Measurements from ENCODE around the gene MOB1A.

Gene MOB1A

DNA sequence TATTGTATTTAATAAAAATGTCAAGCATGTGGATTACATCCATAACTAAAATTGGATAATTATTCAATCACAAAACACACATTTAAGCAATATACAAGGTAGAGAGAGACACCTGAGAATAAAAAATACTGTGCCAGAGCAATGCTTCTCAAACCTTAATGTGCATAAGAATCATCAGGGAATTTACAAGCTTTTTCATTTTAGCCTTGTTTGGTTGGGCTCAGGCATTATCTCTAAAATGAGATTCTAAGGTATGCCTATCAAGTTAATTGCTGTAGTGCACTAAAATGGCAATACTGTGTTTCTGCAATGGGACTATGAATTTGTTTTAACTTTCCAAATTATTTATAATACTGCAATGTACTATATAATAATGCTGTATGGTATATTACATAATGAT lies 983 bp downstream of the MOB1A start:
- Histone ChIP-seq H3K9ac (ENCODE audit: low read length) (peak overlapping the region; percentile 80), H3K27me3 (ENCODE audit: control insufficient read depth in 1 of 2, insufficient read depth in 2 of 2, low read length in 2 of 2) (no peaks in the 10 kb centered on the region), H3K27ac (ENCODE audit: low read depth, low read length) (peak overlapping the region; percentile 89), H3K4me3 (ENCODE audit: low read depth in 1 of 2, low read length in 2 of 2) (peak overlapping the region; percentile 73 to 99), H3K36me3 (ENCODE audit: insufficient read depth, low read length) (no peaks in the 10 kb centered on the region), H3K9me3 (ENCODE audit: low read length) (no peaks in the 10 kb centered on the region), H3K4me1 (ENCODE audit: insufficient read depth, low read length) (peaks cover 22% of the 10 kb centered on the region)

DNA sequence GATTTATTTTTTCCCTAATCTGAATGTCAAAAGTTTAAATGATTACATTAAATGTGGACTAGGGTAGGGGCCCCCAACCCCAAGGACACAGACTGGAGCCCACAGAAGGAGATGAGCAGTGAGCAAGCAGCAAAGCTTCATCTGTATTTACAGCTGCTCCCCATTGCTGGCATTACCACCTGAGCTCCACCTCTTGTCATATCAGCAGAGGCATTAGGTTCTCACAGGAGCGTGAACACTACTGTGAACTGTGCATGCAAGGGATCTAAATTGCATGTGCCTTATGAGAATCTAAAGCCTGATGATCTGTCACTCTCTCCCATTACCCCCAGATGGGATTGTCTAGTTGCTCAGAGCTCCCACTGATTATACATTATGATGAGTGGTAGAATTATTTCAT lies 3.8 kb downstream of the MOB1A start:
- H3K36me3 ChIP-seq (ENCODE audit: insufficient read depth, low read length), result no peaks in the 10 kb centered on the region
- H3K4me3 ChIP-seq (ENCODE audit: low read depth in 1 of 2, low read length in 2 of 2), result no peak overlapping the region
- no peaks in the 10 kb centered on the region for H3K27me3 ChIP-seq (ENCODE audit: control insufficient read depth in 1 of 2, insufficient read depth in 2 of 2, low read length in 2 of 2)
- no peak overlapping the region for H3K9ac ChIP-seq (ENCODE audit: low read length)
- peaks cover 22% of the 10 kb centered on the region for H3K4me1 ChIP-seq (ENCODE audit: insufficient read depth, low read length)
- H3K27ac ChIP-seq (ENCODE audit: low read depth, low read length), result no peak overlapping the region
- no peaks in the 10 kb centered on the region for H3K9me3 ChIP-seq (ENCODE audit: low read length)

DNA sequence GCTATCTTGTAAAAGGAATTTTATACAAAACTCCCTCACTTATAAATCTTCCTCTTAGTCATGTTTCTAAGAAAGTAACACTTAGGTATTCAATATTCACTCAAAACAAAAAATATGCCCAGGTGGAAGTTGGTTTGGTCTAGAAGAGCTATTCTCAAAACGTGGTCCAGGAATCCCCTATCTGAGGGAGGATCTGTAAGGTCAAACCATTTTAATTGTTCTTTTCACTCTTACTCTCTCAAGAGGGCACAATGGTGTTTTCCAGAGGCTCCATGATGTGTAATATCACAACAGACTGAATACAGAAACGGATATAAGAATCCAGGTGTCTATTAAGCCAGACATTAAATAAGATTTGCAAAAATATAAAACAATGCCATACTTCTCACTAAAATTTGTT lies 9.9 kb downstream of the MOB1A start:
- Histone ChIP-seq H3K4me1 (ENCODE audit: insufficient read depth, low read length) (no peaks in the 10 kb centered on the region), H3K4me3 (ENCODE audit: low read depth in 1 of 2, low read length in 2 of 2) (no peak overlapping the region), H3K9ac (ENCODE audit: low read length) (no peak overlapping the region), H3K27ac (ENCODE audit: low read depth, low read length) (no peak overlapping the region), H3K36me3 (ENCODE audit: insufficient read depth, low read length) (peaks cover 44% of the 10 kb centered on the region), H3K9me3 (ENCODE audit: low read length) (no peaks in the 10 kb centered on the region), H3K27me3 (ENCODE audit: control insufficient read depth in 1 of 2, insufficient read depth in 2 of 2, low read length in 2 of 2) (no peaks in the 10 kb centered on the region)

DNA sequence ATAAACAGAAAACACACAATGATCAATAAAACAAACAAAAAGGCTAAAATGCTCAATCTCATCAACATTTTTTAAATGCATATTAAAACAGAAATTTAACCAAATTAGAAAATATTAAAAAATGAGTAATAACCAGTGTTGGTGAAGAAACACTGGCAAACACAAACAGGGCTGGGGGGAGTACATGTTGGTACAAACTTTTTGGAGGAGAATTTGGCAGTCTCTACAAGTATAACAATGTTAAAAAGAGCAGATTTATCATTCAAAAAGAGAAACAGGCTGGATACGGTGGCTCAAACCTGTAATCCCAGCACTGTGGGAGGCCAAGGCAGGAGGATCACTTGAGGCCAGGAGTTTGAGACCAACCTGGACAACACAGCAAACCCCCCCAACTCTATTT lies 13.9 kb downstream of the MOB1A start:
- H3K4me3 ChIP-seq (ENCODE audit: low read depth in 1 of 2, low read length in 2 of 2), result no peak overlapping the region
- peaks cover 58% of the 10 kb centered on the region for H3K36me3 ChIP-seq (ENCODE audit: insufficient read depth, low read length)
- H3K27me3 ChIP-seq (ENCODE audit: control insufficient read depth in 1 of 2, insufficient read depth in 2 of 2, low read length in 2 of 2), result no peaks in the 10 kb centered on the region
- no peaks in the 10 kb centered on the region for H3K4me1 ChIP-seq (ENCODE audit: insufficient read depth, low read length)
- H3K27ac ChIP-seq (ENCODE audit: low read depth, low read length), result no peak overlapping the region
- H3K9ac ChIP-seq (ENCODE audit: low read length), result no peak overlapping the region
- H3K9me3 ChIP-seq (ENCODE audit: low read length), result no peaks in the 10 kb centered on the region

DNA sequence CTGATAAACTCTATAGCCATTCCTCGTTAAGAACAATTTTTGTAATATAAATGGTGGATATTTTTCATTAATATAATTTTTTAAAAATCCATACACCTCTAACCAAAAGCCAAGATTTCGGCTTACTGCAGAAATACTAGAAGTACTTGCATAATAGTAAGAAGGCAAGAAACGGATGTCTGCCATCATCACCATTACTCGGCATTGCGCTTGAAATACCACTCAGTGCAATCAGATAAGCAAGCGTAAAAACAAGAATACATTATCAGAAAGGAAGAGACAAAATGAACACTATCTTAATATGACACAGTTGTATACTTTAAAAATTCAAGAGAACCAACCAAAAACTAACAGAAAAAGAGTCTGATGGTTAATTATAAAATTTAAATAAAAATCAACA lies 15.7 kb downstream of the MOB1A start:
- Histone ChIP-seq H3K36me3 (ENCODE audit: insufficient read depth, low read length) (peaks cover 57% of the 10 kb centered on the region), H3K9ac (ENCODE audit: low read length) (no peak overlapping the region), H3K4me1 (ENCODE audit: insufficient read depth, low read length) (no peaks in the 10 kb centered on the region), H3K27me3 (ENCODE audit: control insufficient read depth in 1 of 2, insufficient read depth in 2 of 2, low read length in 2 of 2) (no peaks in the 10 kb centered on the region), H3K4me3 (ENCODE audit: low read depth in 1 of 2, low read length in 2 of 2) (no peak overlapping the region), H3K27ac (ENCODE audit: low read depth, low read length) (no peak overlapping the region), H3K9me3 (ENCODE audit: low read length) (no peaks in the 10 kb centered on the region)

DNA sequence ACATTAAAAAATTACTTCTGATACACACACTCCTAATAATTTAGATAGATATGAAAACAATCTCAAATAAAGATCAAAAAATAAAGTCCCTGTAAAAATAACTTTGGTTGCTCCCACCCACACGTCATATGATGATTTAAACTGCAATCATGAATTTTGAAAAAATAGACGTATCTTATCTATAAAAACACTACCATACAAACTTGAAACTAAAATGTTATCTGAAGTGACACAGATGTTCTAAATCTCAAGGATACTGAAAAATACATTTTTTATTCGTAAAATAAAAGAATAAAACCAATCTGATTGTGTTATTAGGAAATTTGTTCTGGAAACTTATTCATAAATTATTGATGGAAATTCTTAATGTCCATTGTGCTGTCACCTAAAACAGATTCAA lies 22.8 kb downstream of the MOB1A start:
- Histone ChIP-seq H3K4me3 (ENCODE audit: low read depth in 1 of 2, low read length in 2 of 2) (no peak overlapping the region), H3K36me3 (ENCODE audit: insufficient read depth, low read length) (peaks cover 50% of the 10 kb centered on the region), H3K9ac (ENCODE audit: low read length) (no peak overlapping the region), H3K27me3 (ENCODE audit: control insufficient read depth in 1 of 2, insufficient read depth in 2 of 2, low read length in 2 of 2) (no peaks in the 10 kb centered on the region), H3K4me1 (ENCODE audit: insufficient read depth, low read length) (no peaks in the 10 kb centered on the region), H3K9me3 (ENCODE audit: low read length) (no peaks in the 10 kb centered on the region), H3K27ac (ENCODE audit: low read depth, low read length) (no peak overlapping the region)

DNA sequence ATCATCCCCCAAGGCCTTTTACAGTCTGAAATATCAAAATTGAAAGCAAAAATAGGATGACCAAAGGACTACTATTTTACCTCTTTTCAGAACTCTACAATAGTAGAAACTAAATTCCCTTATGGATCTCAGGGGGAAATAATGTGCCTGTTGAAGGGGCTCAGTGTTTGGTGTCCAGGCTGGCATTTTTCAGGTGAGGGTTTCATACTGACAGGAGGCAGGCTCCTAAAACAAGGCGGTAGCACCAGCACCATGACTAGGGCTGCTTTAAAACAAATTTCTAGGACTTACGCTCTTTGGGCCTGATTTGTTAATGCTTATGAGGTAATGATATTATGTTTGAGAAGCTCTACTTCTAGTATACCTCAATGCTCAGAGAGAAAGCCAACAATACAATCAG lies 25.7 kb downstream of the MOB1A start:
- Histone ChIP-seq H3K4me3 (ENCODE audit: low read depth in 1 of 2, low read length in 2 of 2) (no peak overlapping the region), H3K9me3 (ENCODE audit: low read length) (no peaks in the 10 kb centered on the region), H3K36me3 (ENCODE audit: insufficient read depth, low read length) (peaks cover 27% of the 10 kb centered on the region), H3K9ac (ENCODE audit: low read length) (no peak overlapping the region), H3K4me1 (ENCODE audit: insufficient read depth, low read length) (peaks cover 14% of the 10 kb centered on the region), H3K27me3 (ENCODE audit: control insufficient read depth in 1 of 2, insufficient read depth in 2 of 2, low read length in 2 of 2) (no peaks in the 10 kb centered on the region), H3K27ac (ENCODE audit: low read depth, low read length) (no peak overlapping the region)

DNA sequence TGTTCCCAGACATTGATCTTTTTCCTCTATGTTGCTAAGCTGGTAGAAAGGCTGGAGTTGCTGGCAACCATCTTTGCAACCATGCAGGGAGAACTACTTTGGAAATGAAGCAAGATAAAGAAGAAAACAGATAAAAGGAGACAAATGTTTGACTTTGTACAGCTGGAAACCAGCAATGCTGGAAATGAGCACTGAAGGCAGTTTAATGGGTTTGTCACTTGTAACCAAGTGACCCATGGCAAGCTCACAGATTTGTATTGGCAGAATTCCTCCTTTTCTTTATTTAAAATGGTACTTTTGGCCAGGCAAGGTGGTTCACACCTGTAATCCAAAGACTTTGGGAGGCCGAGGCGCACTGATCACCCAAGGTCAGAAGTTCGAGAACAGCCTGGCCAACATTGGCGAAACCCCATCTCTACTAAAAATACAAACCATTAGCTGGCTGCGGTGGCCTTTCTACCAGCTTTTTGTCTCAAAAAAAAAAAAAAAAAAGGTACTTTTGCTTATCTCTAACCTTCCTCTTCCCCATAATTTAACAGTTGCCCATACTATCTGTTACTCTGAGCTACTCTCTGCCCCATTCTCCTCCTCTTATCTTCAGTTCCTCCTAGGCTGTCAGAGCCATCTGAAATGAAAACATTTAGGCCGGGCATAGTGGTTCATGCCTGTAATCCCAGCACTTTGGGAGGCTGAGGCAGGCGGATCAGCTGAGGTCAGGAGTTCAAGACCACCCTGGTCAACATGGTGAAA lies 28.9 kb downstream of the MOB1A start:
- no peaks in the 10 kb centered on the region for H3K27me3 ChIP-seq (ENCODE audit: control insufficient read depth in 1 of 2, insufficient read depth in 2 of 2, low read length in 2 of 2)
- peaks cover 28% of the 10 kb centered on the region for H3K4me1 ChIP-seq (ENCODE audit: insufficient read depth, low read length)
- H3K36me3 ChIP-seq (ENCODE audit: insufficient read depth, low read length), result peaks cover 11% of the 10 kb centered on the region
- no peaks in the 10 kb centered on the region for H3K9me3 ChIP-seq (ENCODE audit: low read length)
- H3K27ac ChIP-seq (ENCODE audit: low read depth, low read length), result no peak overlapping the region
- H3K9ac ChIP-seq (ENCODE audit: low read length), result no peak overlapping the region
- H3K4me3 ChIP-seq (ENCODE audit: low read depth in 1 of 2, low read length in 2 of 2), result no peak overlapping the region

DNA sequence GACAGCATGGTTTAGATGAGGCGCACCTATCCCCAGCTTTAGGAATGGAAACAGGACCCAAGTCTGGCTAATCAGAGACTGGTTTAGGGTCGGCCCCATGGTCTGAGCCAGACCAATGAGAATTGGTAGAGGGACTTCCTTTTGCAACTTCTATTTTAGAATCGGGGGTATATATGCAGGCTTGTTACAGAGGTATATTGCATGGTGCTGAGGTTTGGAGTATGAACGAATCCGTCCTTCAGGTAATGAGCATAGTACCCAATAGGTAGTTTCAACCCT lies 29.5 kb downstream of the MOB1A start:
- Histone ChIP-seq H3K9ac (ENCODE audit: low read length) (no peak overlapping the region), H3K4me1 (ENCODE audit: insufficient read depth, low read length) (peaks cover 28% of the 10 kb centered on the region), H3K27me3 (ENCODE audit: control insufficient read depth in 1 of 2, insufficient read depth in 2 of 2, low read length in 2 of 2) (no peaks in the 10 kb centered on the region), H3K36me3 (ENCODE audit: insufficient read depth, low read length) (peaks cover 11% of the 10 kb centered on the region), H3K27ac (ENCODE audit: low read depth, low read length) (no peak overlapping the region), H3K9me3 (ENCODE audit: low read length) (no peaks in the 10 kb centered on the region), H3K4me3 (ENCODE audit: low read depth in 1 of 2, low read length in 2 of 2) (no peak overlapping the region)

DNA sequence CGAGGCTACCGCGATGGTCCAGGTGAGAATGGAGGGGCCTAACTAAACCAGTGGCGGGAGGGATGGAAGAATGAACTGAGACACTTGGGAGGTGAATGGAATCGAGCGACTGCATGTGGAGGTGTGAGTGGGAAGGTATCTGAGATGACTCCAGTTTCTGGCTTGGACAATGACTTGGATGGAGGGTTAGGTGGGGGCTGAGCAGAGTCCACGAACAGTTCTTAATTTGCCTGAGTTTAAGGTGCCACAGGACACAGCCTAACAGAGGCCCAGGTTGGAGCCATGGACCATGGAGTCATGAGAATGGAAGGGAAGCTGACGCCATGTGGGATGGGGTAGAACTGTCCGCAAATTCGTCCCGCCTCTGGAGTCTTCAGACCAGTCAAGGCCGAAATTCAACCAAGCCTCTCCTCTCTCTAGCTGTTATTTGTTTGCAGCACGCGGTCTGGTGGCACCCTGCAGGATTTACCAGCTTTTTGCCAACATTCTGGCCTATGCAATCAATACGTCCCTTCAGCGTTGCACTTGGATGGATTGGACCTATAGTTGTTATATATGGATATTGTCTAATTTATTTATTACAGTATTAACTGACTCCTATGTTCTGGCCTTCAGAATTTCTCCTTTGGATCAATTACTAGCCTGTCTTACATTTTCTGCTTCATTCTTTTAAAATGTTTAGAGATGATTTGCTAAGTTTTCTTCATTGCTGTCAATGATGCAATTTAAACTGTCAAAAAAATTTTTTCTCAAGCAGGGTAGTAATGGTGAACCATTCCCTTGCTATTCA lies 30.0 kb downstream of the MOB1A start:
- H3K4me1 ChIP-seq (ENCODE audit: insufficient read depth, low read length), result peaks cover 28% of the 10 kb centered on the region
- no peaks in the 10 kb centered on the region for H3K9me3 ChIP-seq (ENCODE audit: low read length)
- peak overlapping the region; percentile 23 for H3K9ac ChIP-seq (ENCODE audit: low read length)
- H3K27ac ChIP-seq (ENCODE audit: low read depth, low read length), result peak overlapping the region; percentile 57
- H3K36me3 ChIP-seq (ENCODE audit: insufficient read depth, low read length), result peaks cover 11% of the 10 kb centered on the region
- H3K27me3 ChIP-seq (ENCODE audit: control insufficient read depth in 1 of 2, insufficient read depth in 2 of 2, low read length in 2 of 2), result no peaks in the 10 kb centered on the region
- peak overlapping the region; percentile 78 to 79 for H3K4me3 ChIP-seq (ENCODE audit: low read depth in 1 of 2, low read length in 2 of 2)

DNA sequence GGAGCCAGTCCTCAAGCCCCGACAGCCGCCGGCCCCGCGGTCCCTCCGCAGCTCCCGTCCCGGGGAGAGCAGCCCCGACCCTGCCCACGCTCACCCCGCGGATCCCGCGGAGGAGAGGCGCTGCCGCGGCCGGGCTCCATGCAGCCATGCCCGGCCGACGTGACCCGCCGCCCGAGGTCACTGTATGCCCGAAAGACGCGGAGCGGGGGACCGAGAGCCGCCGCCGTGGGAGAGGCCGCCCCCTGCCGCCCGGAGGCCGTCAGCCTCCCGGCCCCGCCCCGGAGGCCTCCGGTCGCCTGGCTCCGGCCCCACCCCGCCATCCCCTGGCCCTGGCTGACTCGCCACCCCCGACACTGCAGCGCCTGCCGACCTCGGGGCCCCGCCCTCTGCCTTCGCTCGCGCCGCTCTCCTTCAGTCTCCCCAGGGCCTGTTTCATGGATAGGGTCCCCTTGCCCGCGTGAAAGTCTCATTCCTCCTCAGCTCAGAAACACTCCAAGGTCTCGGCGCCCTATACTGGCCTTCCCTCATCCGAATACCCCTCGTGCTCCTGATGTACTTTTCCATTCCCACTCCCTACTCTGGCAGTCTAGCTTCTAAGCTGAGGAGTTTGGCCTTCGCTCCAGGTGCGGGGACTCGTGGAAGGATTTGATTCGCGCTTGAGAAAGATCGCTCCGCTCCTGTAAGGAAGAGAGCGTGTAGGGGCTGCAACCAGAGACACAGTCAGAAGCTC lies 30.8 kb downstream of the MOB1A start, which contains the start of gene BOLA3:
Gene BOLA3, minus strand, starts transcription at position 186 of the 730 bp plus-strand sequence. Its CDS starts 38 bp downstream, at position 148.
- Histone ChIP-seq H3K27ac (ENCODE audit: low read depth, low read length) (peak within 1 kb of the TSS; percentile 57), H3K9me3 (ENCODE audit: low read length) (no peaks in the 10 kb centered on the region), H3K4me3 (ENCODE audit: low read depth in 1 of 2, low read length in 2 of 2) (peak within 1 kb of the TSS; percentile 78 to 79), H3K9ac (ENCODE audit: low read length) (peak within 1 kb of the TSS; percentile 41), H3K36me3 (ENCODE audit: insufficient read depth, low read length) (peaks cover 4% of the 10 kb centered on the region), H3K27me3 (ENCODE audit: control insufficient read depth in 1 of 2, insufficient read depth in 2 of 2, low read length in 2 of 2) (no peaks in the 10 kb centered on the region), H3K4me1 (ENCODE audit: insufficient read depth, low read length) (peaks cover 28% of the 10 kb centered on the region)
